Measurements from ENCODE around the gene KRT32.

DNA sequence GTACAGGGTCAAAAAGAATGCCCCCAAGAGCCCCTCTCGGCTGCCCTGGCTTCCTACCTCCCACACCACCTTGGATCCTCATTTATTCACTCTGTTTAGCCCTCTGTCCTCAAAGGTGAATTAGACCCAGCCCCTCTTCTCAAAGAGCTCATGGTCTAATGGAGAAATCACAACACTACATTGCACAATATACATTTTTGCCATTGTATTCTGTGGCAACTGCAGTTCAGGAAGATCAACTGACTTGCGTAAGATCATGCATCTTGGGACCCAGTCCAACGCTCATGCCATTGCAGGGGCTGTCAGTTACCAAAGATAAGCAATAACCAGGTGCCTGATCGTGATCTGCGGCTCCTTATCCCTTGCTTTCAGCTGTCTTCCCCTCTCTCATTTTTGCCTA, 27.8 kb downstream of the KRT32 start:
- TF ChIP-seq, protein P1, sequence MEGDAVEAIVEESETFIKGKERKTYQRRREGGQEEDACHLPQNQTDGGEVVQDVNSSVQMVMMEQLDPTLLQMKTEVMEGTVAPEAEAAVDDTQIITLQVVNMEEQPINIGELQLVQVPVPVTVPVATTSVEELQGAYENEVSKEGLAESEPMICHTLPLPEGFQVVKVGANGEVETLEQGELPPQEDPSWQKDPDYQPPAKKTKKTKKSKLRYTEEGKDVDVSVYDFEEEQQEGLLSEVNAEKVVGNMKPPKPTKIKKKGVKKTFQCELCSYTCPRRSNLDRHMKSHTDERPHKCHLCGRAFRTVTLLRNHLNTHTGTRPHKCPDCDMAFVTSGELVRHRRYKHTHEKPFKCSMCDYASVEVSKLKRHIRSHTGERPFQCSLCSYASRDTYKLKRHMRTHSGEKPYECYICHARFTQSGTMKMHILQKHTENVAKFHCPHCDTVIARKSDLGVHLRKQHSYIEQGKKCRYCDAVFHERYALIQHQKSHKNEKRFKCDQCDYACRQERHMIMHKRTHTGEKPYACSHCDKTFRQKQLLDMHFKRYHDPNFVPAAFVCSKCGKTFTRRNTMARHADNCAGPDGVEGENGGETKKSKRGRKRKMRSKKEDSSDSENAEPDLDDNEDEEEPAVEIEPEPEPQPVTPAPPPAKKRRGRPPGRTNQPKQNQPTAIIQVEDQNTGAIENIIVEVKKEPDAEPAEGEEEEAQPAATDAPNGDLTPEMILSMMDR (IDR thresholded peaks at IDR 0.05; ENCODE audit: insufficient read depth, low read depth, low read length): no peak
- no peak for TF ChIP-seq EZH2 (IDR thresholded peaks at IDR 0.05; ENCODE audit: insufficient read depth, low read length)

Data from astrocyte (in vitro differentiated cells and primary cell).